GM13976 (cell line): ENCODE data around the gene CLEC2A.

Experiments used
- DNase-seq: peaks from one replicate; pipeline ENCODE4 v3.0.0; 2012; ENCODE audit warnings: low spot score
- CTCF ChIP-seq: IDR thresholded peaks from 2 replicates; pipeline ENCODE4 v1.5.1; 2012; ENCODE audit warnings: borderline replicate concordance, mild to moderate bottlenecking; ENCODE audit not compliant: insufficient read depth; ENCODE audit errors: extremely low read depth, missing control alignments, control extremely low read depth
- in situ Hi-C: fragments of 300-500 bp; cut with MboI; formaldehyde crosslinking; loops from one replicate; pipeline ENCODE4 v1.12.0; 2022; ENCODE audit warnings: low sequenced_read_pairs, mixed read lengths, inconsistent platforms; ENCODE audit not compliant: unreplicated experiment

CLEC2A gene

DNA sequence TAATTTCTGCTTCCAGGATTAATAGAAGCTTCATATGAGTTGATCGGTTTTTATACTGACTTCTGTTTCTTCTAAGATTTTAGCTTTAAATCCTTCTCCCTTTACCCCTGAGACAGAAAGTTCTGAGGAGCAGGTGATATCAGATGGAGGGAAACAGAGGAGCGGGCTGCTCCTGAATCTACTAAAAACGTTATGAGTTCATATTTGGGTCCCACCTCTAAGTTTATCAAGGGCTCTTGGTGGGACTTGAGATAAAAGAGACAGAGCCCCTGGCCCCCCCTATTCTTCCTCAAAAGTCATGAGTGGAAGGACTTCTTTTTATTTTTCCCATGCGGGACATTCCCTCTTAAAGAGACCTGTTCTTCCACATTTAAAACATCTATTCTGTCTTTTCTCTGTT lies 23.8 kb downstream of the CLEC2A start:
- no peak for TF ChIP-seq CTCF
- DNase-seq = no peak
- in situ Hi-C loops = no loop called here

DNA sequence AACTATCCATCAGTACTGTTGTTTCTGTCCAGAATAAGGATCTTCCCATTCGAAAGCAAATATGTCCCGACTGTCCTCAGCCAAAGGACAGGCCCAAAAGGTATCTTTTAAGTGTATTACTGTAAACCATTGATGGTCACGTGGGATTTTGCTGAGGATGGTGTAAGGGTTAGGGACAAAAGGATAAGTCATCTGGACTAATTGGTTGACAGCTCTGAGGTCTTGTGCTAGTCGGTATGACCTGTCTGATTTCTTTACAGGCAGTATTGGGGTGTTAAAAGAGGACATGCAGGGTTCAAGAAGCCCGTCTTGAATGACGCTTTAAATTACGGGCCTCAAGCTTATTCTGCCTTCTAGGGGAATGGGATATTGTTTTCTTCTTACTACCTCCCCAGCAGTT lies 24.4 kb downstream of the CLEC2A start:
- in situ Hi-C loops = no loop called here
- no peak for TF ChIP-seq CTCF

GRCh38 chr12:9906873-9907272 lies 25.3 kb downstream of the CLEC2A start:
- no peak for DNase-seq
- in situ Hi-C loops = no loop called here
- TF ChIP-seq CTCF = no peak

More for the DNA sequence above, 24.4 kb downstream of the CLEC2A start:
- DNase-seq = no peak

DNA sequence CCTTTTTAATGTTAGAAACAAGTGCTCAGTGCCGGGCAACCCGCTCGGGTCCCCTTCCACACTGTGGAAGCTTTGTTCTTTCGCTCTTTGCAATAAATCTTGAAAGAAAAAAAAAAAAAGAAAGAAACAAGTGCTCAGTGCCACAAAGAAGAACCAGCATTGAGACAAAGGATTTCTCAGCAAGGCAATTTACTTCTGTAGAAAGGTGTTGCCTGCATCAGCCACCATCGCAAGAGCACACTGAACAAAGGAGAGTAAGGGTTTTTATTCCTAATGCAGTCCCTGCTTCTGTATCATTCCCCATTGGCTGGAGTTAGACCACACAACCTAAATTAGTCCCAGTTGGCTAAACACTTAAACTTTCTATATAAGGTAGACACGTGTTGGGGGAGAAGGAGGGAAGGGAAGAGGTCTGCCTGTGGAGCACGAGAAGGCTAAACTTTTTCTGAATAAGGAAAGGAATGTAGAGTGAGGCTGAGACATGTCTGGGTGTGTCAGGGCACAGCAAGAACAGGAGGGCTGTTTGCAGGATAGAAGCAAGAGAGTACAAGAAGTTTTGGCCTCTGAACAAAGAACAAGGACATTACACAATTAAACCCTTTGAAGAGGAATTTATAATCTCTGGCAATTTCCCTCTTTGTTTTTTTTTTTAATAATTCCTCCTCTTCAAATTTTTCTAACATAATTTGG lies 29.5 kb downstream of the CLEC2A start:
- no peak for TF ChIP-seq CTCF
- in situ Hi-C loops = no loop called here

DNA sequence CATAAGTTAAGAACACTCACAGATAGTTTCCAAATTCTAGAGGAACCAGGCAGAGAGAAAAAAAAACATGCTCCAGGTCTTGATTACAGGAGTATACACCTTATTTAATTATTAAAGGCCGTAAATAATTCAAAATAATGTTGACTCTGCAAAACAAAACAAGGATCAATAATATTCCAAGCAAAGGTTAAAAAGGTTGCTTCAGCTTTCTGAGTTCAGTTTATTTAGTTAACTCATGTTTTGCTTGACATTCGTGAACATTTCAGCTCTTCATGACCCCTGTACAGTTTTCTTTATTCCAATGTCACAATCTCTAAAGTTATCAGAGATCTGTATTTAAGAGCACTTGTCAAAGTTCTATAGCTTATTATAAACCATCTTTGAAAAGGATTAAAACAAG lies 31.2 kb downstream of the CLEC2A start:
- DNase-seq = no peak
- in situ Hi-C loops = no loop called here

More for the DNA sequence above, 29.5 kb downstream of the CLEC2A start:
- no peak for DNase-seq

GRCh38 chr12:9899209-9899608 lies 33.0 kb downstream of the CLEC2A start:
- no peak for DNase-seq
- no peak for TF ChIP-seq CTCF
- in situ Hi-C loops = no loop called here

More for the DNA sequence above, 31.2 kb downstream of the CLEC2A start:
- no peak for TF ChIP-seq CTCF
